HG03520 (cell line): ENCODE data around the gene AGBL1.

Source experiments
- ATAC-seq: cut with Tn5 transposase; IDR thresholded peaks from one replicate; pipeline ENCODE4 v1.9.1; 2021; ENCODE audit warnings: mild to moderate bottlenecking, moderate library complexity; ENCODE audit not compliant: unreplicated experiment

AGBL1 gene

GRCh38 chr15:86079508-86080266 lies at the start of gene AGBL1:
AGBL1 (plus strand) TSS chr15:86079871.
- ATAC-seq = no peak

- no peak for ATAC-seq
These were observed 44.8 kb upstream of the AGBL1 start for GRCh38 chr15:86034904-86035303.

GRCh38 chr15:86036243-86036642 lies 43.4 kb upstream of the AGBL1 start:
- ATAC-seq = no peak

GRCh38 chr15:86038491-86038890 lies 41.2 kb upstream of the AGBL1 start:
- no peak for ATAC-seq

DNA sequence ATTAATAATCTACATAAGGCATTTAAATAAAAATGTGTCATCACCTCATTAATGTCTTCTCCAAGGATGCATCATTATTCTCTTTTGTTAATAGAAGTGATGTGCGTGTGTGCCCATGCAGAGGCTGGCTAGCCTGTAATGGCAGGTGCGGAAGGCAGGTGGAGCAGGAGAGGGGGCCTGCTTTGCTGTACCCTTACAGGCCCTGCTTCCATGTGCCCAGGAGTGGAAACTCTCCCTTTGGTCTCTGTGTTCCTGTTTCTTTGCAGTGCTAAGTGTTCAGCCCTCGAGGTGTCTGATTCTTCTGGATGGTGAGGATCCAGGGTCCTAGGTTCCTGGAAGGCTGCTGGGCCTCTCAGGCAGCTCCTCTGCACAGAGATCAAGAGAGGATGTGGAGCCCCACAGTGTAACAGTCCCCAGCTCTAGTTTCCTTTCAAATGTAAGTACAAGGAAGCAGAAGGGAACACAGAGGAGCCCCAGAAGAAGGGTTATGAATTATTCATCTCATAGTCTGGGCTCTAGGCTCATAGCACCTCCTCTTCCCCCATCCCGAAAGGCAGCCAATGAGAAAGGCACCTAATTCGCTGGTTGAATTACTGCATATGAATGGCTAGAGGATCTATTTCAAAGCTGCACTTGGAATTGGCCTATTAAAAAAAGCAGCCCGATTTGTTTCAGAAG lies 39.2 kb upstream of the AGBL1 start:
- no peak for ATAC-seq

GRCh38 chr15:86041399-86041798 lies 38.3 kb upstream of the AGBL1 start:
- ATAC-seq = no peak

DNA sequence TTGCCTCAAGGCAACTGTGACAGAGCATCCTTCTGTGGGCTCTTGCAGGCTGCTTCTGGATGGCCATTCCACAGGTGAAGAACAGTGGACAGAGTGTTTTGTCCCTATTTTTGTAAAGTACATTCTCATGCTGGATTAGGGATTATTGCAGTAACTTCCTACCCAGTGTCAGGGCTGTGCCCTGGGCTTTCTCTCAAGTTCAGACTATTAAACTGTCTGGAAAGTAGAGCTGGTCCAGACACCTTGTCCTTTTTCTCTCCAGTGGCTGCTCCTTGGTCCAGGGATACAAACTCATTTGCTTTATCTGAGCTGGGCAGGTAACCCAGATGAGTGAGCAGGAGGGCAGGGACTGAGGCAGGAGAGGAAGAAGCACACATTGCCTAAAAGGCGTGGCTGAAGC lies 37.4 kb upstream of the AGBL1 start:
- no peak for ATAC-seq

DNA sequence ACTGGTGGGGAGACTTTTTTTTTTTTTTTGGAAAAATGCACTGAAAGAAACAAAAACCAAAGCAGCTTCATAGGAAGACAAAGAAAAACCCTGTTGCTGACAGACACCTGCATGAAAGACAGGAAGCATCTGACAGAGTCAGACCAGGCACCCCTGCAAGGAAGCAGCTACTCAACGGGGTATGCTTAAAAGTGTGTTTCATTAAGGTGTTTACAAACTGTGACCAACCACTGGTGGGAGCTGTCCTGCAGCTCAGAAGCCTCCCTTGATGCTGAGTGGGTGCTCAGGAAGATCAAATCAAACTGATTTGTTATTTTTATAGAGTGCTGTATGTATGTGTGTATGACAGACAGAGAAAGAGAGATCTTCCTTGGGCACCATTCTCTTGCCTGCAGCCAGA lies 34.7 kb upstream of the AGBL1 start:
- ATAC-seq = no peak

DNA sequence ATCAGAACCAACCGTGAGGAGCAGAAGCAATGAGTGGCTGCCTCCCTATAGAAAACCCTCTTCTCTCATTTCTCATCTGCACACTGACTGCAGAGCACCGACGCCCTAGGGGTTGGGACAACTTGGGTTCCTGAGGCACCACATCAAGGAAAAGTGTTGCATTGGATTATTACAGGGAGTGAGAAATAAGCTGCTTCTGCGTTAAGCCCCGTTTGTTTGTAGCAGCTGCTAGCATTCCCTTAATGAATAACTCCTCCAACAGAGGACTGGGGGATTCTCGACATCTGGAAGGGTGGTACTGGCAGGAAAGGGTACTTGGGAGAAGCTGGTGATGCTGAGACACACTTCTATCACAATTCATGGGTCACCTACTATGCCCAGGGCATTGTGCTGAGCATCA lies 25.3 kb upstream of the AGBL1 start:
- ATAC-seq = no peak

GRCh38 chr15:86055688-86056087 lies 24.0 kb upstream of the AGBL1 start:
- no peak for ATAC-seq

GRCh38 chr15:86059851-86060250 lies 19.8 kb upstream of the AGBL1 start:
- no peak for ATAC-seq

- no peak for ATAC-seq
These were observed 19.0 kb upstream of the AGBL1 start for GRCh38 chr15:86060674-86061073.

DNA sequence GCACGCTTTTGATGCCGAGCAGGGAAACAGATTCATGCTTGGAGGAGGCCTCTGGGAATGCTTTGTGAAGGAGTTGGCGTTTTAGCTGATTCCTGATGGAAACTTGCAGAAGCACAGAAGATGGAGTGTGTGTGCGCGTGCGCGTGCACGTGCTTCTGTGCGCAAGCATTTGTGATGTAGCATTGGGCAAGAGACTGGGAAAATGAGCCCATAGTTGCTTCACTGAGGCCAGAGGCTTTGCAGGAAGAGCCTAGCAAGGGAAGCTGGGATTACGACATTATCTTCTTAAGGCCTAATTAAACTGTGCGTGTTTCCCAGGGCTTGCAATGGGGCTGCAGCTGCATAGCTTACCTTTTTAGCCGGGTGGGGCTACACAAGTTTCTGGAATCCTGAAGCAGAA lies 18.1 kb upstream of the AGBL1 start:
- no peak for ATAC-seq

GRCh38 chr15:86062646-86063243 lies 16.9 kb upstream of the AGBL1 start:
- ATAC-seq = no peak

GRCh38 chr15:86063356-86064095 lies 16.1 kb upstream of the AGBL1 start:
- ATAC-seq = no peak

DNA sequence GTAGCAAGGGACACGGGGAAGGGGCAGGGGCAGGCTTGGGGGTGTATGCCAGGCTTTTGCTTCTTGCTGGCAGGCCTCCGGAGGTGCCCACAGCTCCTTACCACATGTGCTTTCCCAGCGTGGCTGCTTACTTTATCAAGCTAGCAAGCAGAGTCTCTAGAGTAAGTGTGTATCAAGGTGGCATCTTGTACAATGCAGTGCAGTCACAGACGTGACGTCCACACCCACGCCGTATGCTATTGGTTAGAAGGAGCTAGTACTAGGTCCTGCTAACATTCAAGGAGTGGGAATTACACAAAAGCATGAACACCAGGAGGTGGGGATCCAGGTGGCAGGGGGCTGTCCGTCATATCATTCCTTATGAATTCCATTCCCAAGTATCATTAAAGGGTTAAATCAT lies 15.3 kb upstream of the AGBL1 start:
- ATAC-seq = no peak

DNA sequence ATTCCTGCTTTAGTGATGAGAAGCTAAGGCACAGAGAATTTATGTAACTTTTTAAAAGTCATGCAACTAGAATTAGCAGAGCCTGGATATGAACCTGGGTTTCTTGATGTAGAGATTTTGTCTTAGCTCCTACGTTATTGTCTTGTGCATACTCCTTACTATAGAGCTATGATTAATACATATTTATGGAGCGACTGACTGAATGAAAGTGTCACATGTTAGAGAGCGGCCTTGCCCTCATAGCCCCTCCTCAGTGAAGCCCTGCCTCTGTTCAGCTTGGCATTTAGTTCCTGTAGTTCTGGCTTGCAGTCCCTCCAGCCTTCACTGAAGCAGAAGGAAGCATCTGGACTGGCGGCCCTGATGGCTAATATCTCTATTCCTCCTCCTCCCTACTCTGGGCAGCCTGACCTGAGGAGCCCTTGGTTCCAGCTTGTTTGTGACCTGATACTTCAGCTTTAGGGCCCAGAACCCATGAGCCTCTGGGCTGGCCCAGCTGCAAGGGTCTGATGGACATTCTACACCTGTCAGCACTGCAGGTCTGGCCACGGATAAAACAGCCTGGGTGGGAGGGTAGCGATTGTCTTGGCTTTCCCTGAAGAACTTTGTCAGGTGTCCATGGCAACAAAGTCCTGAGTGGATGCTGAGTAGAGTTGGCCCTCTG lies 13.4 kb upstream of the AGBL1 start:
- no peak for ATAC-seq

GRCh38 chr15:86073281-86073680 lies 6.4 kb upstream of the AGBL1 start:
- no peak for ATAC-seq

DNA sequence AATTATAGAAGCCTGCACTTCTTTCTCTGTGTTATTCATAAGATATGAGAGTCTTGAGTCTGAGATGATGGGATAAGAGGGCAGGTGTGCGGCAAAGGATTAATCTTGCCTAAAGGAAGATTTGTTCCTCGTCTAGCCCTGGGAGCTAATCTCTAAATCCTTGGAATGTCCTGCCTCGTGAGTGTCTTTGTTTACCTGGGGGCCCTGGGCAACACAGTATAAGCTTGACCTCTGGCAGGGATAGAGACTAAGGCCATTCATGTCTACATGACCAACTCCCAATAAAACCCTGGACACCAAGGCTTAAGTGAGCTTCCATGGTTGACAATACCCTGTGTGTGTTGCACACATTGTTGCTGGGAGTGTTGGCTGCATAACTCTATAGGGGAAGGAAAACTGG lies 3.2 kb upstream of the AGBL1 start:
- no peak for ATAC-seq

DNA sequence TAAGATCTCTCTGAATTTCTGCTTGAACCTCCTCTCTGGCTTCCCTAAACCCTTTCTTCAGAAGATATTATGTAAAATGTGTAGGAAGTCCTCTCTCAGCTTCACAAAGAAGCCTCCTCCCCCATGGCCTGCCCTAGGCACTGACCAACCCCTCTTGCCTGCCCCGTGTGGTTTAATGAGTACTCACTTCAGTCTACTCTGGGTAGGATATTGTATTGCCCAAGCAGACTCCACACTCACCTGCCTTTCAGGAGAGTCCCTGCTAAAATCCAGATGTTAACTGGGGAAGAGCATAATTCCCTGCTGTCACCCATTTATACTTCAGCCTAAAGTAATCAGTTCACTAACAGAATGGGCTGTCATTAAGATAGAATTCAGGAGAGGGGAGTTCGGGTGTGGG lies 2.6 kb upstream of the AGBL1 start:
- no peak for ATAC-seq

DNA sequence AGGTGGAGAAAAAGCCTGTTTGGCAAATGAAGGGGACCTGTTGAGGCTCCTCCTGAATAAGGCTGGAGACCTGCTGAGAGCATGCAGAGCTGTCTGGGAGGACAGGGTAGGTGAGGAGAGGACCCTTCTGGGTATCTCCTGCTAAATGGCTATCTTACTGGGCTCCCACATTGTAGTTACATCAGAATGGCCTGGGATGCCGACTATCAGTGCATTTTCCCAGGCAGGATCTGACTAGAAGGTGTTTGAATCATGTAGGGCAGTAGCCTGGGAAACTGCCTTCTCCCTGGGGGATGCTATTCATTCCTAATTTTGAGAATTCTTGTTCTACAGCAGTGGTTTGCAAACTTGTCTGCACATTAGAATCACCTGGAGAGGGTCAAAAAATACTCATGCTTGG lies 631 bp downstream of the AGBL1 start:
- ATAC-seq = no peak
